SK-N-SH treated with all-trans-retinoic acid at 6 μM for 48 hours (cell line): ENCODE measurements around the gene FFAR3.
A peak's percentile ranks its signal among the peaks of the same experiment; 100 is the strongest.

Source experiments
- ATAC-seq: fragments of 200-7000 bp; cut with Tn5 transposase; 3 replicates; pipeline ENCODE4 v1.9.1; 2020; ENCODE audit warnings: mild to moderate bottlenecking, moderate library complexity
- ARNTL ChIP-seq: fragments of 450-650 bp; formaldehyde crosslinking; IDR thresholded peaks from 2 replicates; pipeline ENCODE4 v1.5.0; 2020; ENCODE audit warnings: low read depth, mild to moderate bottlenecking, moderate library complexity, borderline replicate concordance
- BACH2 ChIP-seq: fragments of 250-450 bp; sonication (Bioruptor Pico); IDR thresholded peaks from 2 replicates; pipeline ENCODE4 v1.9.0; 2021; ENCODE audit warnings: mild to moderate bottlenecking, borderline replicate concordance
- CSDC2 ChIP-seq: fragments of 250-450 bp; sonication (Bioruptor Pico); IDR thresholded peaks from 2 replicates; pipeline ENCODE4 v1.5.0; 2020; ENCODE audit warnings: mild to moderate bottlenecking, moderate library complexity
- CSRNP3 ChIP-seq: fragments of 250-450 bp; sonication (Bioruptor Pico); IDR thresholded peaks from 2 replicates; pipeline ENCODE4 v1.5.1; 2021; ENCODE audit warnings: mild to moderate bottlenecking, moderate library complexity
- ESRRG ChIP-seq: fragments of 250-450 bp; sonication (Bioruptor Pico); IDR thresholded peaks from 2 replicates; pipeline ENCODE4 v1.6.1; 2021; ENCODE audit warnings: mild to moderate bottlenecking
- GLIS3 ChIP-seq: fragments of 250-450 bp; sonication (Bioruptor Pico); IDR thresholded peaks from 2 replicates; pipeline ENCODE4 v1.5.0; 2020; ENCODE audit warnings: mild to moderate bottlenecking, moderate library complexity
- ISL1 ChIP-seq: fragments of 250-450 bp; sonication (Bioruptor Pico); IDR thresholded peaks from 2 replicates; pipeline ENCODE4 v2.1.2; 2022; ENCODE audit warnings: mild to moderate bottlenecking, moderate library complexity
- OSR1 ChIP-seq: fragments of 250-450 bp; sonication (Bioruptor Pico); IDR thresholded peaks from 2 replicates; pipeline ENCODE4 v1.8.0; 2022; ENCODE audit warnings: moderate library complexity, mild to moderate bottlenecking, inconsistent platforms
- PATZ1 ChIP-seq: fragments of 250-450 bp; sonication (Bioruptor Pico); IDR thresholded peaks from 2 replicates; pipeline ENCODE4 v1.8.0; 2020; ENCODE audit warnings: mild to moderate bottlenecking, moderate library complexity, borderline replicate concordance
- POU6F1 ChIP-seq: fragments of 250-450 bp; sonication (Bioruptor Pico); IDR thresholded peaks from 2 replicates; pipeline ENCODE4 v1.8.0; 2021; ENCODE audit warnings: low read depth, mild to moderate bottlenecking, moderate library complexity, borderline replicate concordance
- PPARA ChIP-seq: fragments of 250-450 bp; sonication (Bioruptor Pico); IDR thresholded peaks from 2 replicates; pipeline ENCODE4 v1.5.0; 2020; ENCODE audit warnings: mild to moderate bottlenecking, borderline replicate concordance
- RARB ChIP-seq: fragments of 250-450 bp; sonication (Bioruptor Pico); IDR thresholded peaks from 2 replicates; pipeline ENCODE4 v1.8.0; 2021; ENCODE audit warnings: mild to moderate bottlenecking, moderate library complexity
- SNAI2 ChIP-seq: fragments of 250-450 bp; sonication (Bioruptor Pico); IDR thresholded peaks from 2 replicates; pipeline ENCODE4 v1.5.0; 2020; ENCODE audit warnings: mild to moderate bottlenecking, moderate library complexity
- TCF4 ChIP-seq: fragments of 250-450 bp; sonication (Bioruptor Pico); IDR thresholded peaks from 2 replicates; pipeline ENCODE4 v1.8.0; 2021; ENCODE audit warnings: mild to moderate bottlenecking, moderate library complexity, borderline replicate concordance
- TOX ChIP-seq: fragments of 250-450 bp; sonication (Bioruptor Pico); IDR thresholded peaks from 2 replicates; pipeline ENCODE4 v1.8.0; 2021; ENCODE audit warnings: mild to moderate bottlenecking, moderate library complexity, borderline replicate concordance
- TSHZ2 ChIP-seq: fragments of 250-450 bp; sonication (Bioruptor Pico); IDR thresholded peaks from 2 replicates; pipeline ENCODE4 v1.5.0; 2020; ENCODE audit warnings: mild to moderate bottlenecking, moderate library complexity
- ZC3H10 ChIP-seq: fragments of 250-450 bp; sonication (Bioruptor Pico); IDR thresholded peaks from 2 replicates; pipeline ENCODE4 v1.5.1; 2021; ENCODE audit warnings: mild to moderate bottlenecking, moderate library complexity
- ZFP3 ChIP-seq: fragments of 250-450 bp; sonication (Bioruptor Pico); IDR thresholded peaks from 2 replicates; pipeline ENCODE4 v1.5.0; 2020; ENCODE audit warnings: mild to moderate bottlenecking, moderate library complexity
- ZFP30 ChIP-seq: fragments of 450-650 bp; formaldehyde crosslinking; IDR thresholded peaks from 2 replicates; pipeline ENCODE4 v1.5.0; 2022; ENCODE audit warnings: mild to moderate bottlenecking, moderate library complexity
- ZNF565 ChIP-seq: fragments of 450-650 bp; formaldehyde crosslinking; conservative IDR thresholded peaks from 2 replicates; pipeline ENCODE4 v1.5.0; 2020; ENCODE audit warnings: low read depth, mild to moderate bottlenecking, moderate library complexity
- ZNF70 ChIP-seq: fragments of 450-650 bp; formaldehyde crosslinking; IDR thresholded peaks from 2 replicates; pipeline ENCODE4 v1.5.0; 2020; ENCODE audit warnings: mild to moderate bottlenecking, moderate library complexity
- ZNF8 ChIP-seq: fragments of 450-650 bp; formaldehyde crosslinking; IDR thresholded peaks from 2 replicates; pipeline ENCODE4 v1.5.0; 2020; ENCODE audit warnings: mild to moderate bottlenecking, moderate library complexity

FFAR3 gene

GRCh38 chr19:35317464-35318043 is 40.7 kb upstream of the FFAR3 start:
- ATAC-seq: no peak
- TF ChIP-seq ZFP30 (CRISPR knock-in tag) (no peak), TCF4 (CRISPR knock-in tag) (no peak), ARNTL (CRISPR knock-in tag) (no peak)

- TF ChIP-seq ZC3H10: no peak
- no peak for TF ChIP-seq TOX (CRISPR knock-in tag)
- no peak for TF ChIP-seq GLIS3
- TF ChIP-seq RARB: no peak
- no peak for TF ChIP-seq CSRNP3 (CRISPR knock-in tag)
- no peak for TF ChIP-seq ISL1
- TF ChIP-seq TCF4 (CRISPR knock-in tag): no peak
- TF ChIP-seq CSDC2 (CRISPR knock-in tag): no peak
- TF ChIP-seq ZNF565: no peak
- no peak for TF ChIP-seq ZNF8 (CRISPR knock-in tag)
- TF ChIP-seq PPARA (CRISPR knock-in tag): no peak
- no peak for TF ChIP-seq ZNF70 (CRISPR knock-in tag)
- no peak for TF ChIP-seq ZFP30 (CRISPR knock-in tag)
- no peak for TF ChIP-seq TSHZ2 (CRISPR knock-in tag)
- TF ChIP-seq PATZ1 (CRISPR knock-in tag): no peak
- TF ChIP-seq SNAI2: no peak
- TF ChIP-seq POU6F1 (CRISPR knock-in tag): no peak
- no peak for TF ChIP-seq ESRRG (CRISPR knock-in tag)
- ATAC-seq: peak; percentile 50
Measured at GRCh38 chr19:35318679-35319448, 39.4 kb upstream of the FFAR3 start.

GRCh38 chr19:35320065-35320713 is 38.1 kb upstream of the FFAR3 start:
- no peak for ATAC-seq
- TF ChIP-seq CSDC2 (CRISPR knock-in tag) (no peak), ZNF8 (CRISPR knock-in tag) (no peak), PATZ1 (CRISPR knock-in tag) (no peak), GLIS3 (no peak), TOX (CRISPR knock-in tag) (no peak), OSR1 (CRISPR knock-in tag) (no peak), ZFP3 (CRISPR knock-in tag) (no peak), ESRRG (CRISPR knock-in tag) (no peak), ZFP30 (CRISPR knock-in tag) (no peak), TCF4 (CRISPR knock-in tag) (no peak), BACH2 (CRISPR knock-in tag) (no peak)
